ENCODE results near the gene TMCO4. TPM values are rescaled to one million over a fixed set of nuclear protein-coding genes. Genes with fewer than 3 reads are reported as not detected.

TMCO4 gene
- total and polyA plus RNA-seq, 2 donors (not counting 3 experiments of a cell fraction or from before 2014, with no cell fraction given) = 7.6 to 10.3 TPM

GRCh38 chr1:19750882-19751276, 48.8 kb downstream of the TMCO4 start:
- DNase-seq (ENCODE audit: low read depth, low spot score) (no peak), FAIRE-seq (no peak)
- no peak overlapping the region for H3K27ac ChIP-seq (ENCODE audit: insufficient read depth, low read depth, low read length)
- no peak overlapping the region for H3K4me2 ChIP-seq (ENCODE audit: insufficient read depth, low read length)
- dilution Hi-C loops (cut with MboI; ENCODE audit: extremely low pct_ligation_motif_present, low sequenced_read_pairs) (no loop called here), intact Hi-C loops (cut with micrococcal nuclease) (no loop called here)
- BruUV-seq (replicated peaks) = no TSS peak
- TF ChIP-seq POLR2AphosphoS5 (IDR thresholded peaks at IDR 0.05; ENCODE audit: insufficient read depth, low read depth, low read length) (no peak), MAX (IDR thresholded peaks at IDR 0.05; ENCODE audit: insufficient read depth, insufficient read length) (no peak), GATA2 (IDR thresholded peaks at IDR 0.05; ENCODE audit: insufficient read depth, insufficient read length, low read depth, low read length) (no peak), MYC (IDR thresholded peaks at IDR 0.05; ENCODE audit: low read depth, low read length) (no peak), FOS (IDR thresholded peaks at IDR 0.05; ENCODE audit: borderline replicate concordance, insufficient read depth, low read length) (no peak), JUN (IDR thresholded peaks at IDR 0.05; ENCODE audit: borderline replicate concordance, insufficient read depth, insufficient read length, low read depth) (no peak), CTCF (IDR thresholded peaks at IDR 0.05; ENCODE audit: extremely low read depth in 1 of 2, insufficient read depth in 1 of 2, low read depth in 1 of 2, low read length in 2 of 2) (no peak), EZH2 (IDR thresholded peaks at IDR 0.05; ENCODE audit: borderline replicate concordance, low read depth, low read length, severe bottlenecking) (no peak), POLR2A (IDR thresholded peaks at IDR 0.05; ENCODE audit: low read depth, low read length) (no peak)
- no peaks in the 10 kb centered on the region for H3K27me3 ChIP-seq (ENCODE audit: control insufficient read depth in 2 of 2, insufficient read depth in 2 of 2, low read length in 2 of 2)
- ChIA-PET POLR2A (no interaction called here), CTCF (interaction anchor here (0.7 to 1.4 kb wide), 3 partner anchors 12 to 35 kb away, joined by 3 to 11 read pairs (median 4); no protein-coding TSS in a partner anchor)
- no peaks in the 10 kb centered on the region for H3K9me3 ChIP-seq (replicated peaks; ENCODE audit: control insufficient read depth, insufficient read depth, low read length)
- H3K9me1 ChIP-seq (replicated peaks; ENCODE audit: control insufficient read depth, extremely low read depth, insufficient read depth, low read length) = no peaks in the 10 kb centered on the region
- no peak overlapping the region for H3K4me3 ChIP-seq (replicated peaks in 1 of 3; ENCODE audit: insufficient read depth in 1 of 3, low read depth in 1 of 3, low read length in 3 of 3)
- H3K36me3 ChIP-seq (ENCODE audit: control insufficient read depth in 2 of 2, extremely low read depth in 1 of 2, insufficient read depth in 2 of 2, low read length in 2 of 2) = no peaks in the 10 kb centered on the region
- no peak overlapping the region for H2AFZ ChIP-seq (ENCODE audit: low read depth, low read length)
- H3K79me2 ChIP-seq (ENCODE audit: control insufficient read depth, insufficient read depth, low read length) = no peaks in the 10 kb centered on the region
- no peak overlapping the region for H3K9ac ChIP-seq (replicated peaks; ENCODE audit: extremely low read depth, insufficient read depth, low read length)
- H4K20me1 ChIP-seq (replicated peaks; ENCODE audit: control insufficient read depth, extremely low read depth, insufficient read depth, low read length) = no peaks in the 10 kb centered on the region
- H3K4me1 ChIP-seq (ENCODE audit: control insufficient read depth, extremely low read depth, insufficient read depth, low read length) = peaks cover 2% of the 10 kb centered on the region
